ENCODE measurements around the gene CCDC146.
"Not testable (repeated sequence)": the region's sequence is repeated elsewhere in the genome, so short reads cannot be mapped to it uniquely, and the experiment has no call there.

The CCDC146 gene

DNA sequence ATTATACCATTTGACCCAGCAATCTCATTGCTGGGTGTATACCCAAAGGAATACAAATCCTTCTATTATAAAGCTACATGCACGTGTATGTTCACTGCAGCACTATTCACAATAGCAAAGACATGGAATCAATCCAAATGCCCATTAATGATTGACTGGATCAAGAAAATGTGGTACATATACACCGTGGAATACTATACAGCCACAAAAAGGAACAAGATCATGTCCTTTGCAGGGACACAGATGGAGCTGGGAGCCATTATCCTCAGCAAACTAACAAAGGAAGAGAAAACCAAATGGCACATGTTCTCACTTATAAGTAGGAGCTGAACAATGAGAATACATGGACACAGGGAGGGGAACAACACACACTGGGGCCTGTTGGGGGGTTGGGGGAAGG is 211.6 kb downstream of the CCDC146 start:
- not testable (repeated sequence) for DNase-seq

DNA sequence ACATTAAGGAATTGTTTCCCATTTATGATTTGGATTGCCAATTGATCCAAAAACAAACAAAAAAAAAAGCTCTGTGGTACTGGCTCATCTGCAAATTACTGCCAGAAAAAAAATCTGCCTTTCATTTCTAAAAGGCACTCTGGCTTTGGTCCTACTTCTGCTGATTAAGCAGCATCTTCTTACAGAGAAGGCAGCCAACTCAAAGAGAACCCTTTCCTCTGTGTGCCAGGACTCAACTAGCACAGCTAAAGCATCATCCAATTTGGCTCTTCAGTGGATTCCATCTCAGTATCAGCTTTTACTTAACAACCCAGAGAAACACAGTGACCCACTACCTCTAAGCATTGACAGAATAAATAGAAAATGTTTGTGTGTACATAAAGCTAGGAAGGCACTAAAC is 213.2 kb downstream of the CCDC146 start:
- DNase-seq, result peak; percentile 9

DNA sequence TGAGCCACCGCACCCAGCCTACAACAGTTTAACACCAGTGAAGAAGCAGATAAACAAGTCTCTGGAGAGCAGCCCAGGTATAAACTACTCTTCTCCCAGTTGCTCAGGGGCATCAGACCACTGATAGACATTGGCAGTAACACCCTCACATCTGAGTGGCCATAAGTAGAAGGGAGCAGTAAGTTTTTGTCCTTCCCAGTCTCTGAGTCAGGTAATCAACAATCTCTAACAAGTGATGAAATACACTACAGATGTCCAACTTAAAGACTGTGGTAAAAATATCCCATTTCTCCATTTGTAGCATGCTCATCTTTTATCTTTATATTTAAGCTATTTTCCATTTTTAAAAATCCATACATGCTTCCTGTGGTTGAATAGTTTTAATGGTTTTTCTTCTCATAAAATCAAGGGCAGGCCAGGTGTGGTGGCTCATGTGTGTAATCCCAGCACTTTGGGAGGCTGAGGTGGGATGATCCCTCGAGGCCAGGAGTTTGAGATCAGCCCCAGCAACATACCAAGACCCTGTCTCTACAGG is 215.1 kb downstream of the CCDC146 start:
- no peak for DNase-seq

DNA sequence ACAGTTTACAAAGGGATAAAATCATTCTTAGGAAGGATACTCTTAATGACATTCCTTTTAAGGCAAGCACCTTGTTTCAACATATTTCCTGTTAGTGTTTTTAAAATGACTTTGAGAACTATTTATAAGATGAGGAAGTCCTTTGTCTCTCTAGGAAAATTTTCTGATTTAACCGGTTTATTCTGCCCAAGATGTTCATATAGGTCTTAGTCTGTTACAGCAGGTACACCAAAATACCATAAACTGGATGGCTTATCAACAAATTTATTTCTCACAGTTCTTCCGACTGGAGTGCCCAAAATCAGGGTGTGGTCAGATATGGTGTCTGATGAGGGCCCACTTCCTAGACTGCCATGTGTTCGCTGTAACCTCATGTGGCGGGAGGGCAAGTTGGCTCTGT is 215.8 kb downstream of the CCDC146 start:
- DNase-seq, result no peak

DNA sequence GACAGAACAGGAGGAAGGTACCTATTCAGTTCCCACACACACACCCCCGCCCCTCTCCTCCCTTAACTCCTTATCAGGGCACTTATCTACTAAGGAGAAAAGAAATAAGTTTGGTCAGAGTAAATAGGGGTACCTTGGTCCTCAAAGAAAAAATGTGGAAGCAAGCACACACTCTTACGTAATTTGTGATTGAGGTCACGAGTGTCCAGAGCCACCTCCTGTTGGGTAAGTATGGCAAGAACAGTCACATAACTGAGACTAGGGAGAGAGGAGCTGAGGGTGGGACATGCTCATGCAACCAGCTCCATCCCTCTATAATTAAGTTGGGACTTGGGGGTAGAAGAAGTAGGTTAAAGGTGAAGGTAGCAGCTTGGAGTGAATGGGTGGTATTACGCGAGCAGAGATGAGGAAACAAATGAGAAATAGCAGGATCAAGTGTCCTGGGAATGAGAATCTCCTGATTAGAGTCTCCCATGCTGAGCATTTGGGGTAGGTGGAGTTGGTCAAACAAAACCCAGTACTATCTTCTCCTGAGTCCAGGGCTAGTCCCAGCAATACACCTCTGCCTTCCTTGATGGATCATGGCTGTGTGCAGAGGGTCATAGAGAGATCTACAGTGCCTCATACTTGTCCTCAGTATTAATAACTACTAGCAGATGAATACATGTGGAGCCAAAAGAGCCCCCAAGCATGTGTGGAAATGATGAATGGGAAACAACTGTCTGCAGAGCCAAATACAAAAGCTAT is 216.6 kb downstream of the CCDC146 start:
- DNase-seq, result no peak

DNA sequence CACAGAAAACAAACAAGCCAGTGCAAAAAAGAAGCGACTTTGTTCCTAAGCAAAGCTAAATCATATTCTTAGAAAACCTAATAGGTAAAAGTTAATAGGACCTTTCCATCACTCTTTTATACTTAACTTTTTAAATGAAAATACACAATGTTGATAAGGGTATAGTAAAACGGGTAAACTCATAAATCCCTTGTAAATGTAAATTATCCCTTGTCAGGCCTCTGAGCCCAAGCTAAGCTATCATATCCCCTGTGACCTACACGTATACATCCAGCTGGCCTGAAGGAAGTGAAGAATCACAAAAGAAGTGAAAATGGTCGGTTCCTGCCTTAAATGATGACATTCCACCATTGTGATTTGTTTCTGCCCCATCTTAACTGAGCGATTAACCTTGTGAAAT is 217.3 kb downstream of the CCDC146 start:
- no peak for DNase-seq
